NCI-H2029 (cell line): ENCODE results near the gene FHIT.

Experiments used
- DNase-seq: peaks from one replicate; lab custom pipeline; 2025; lab: John Stamatoyannopoulos, UW

The FHIT gene

GRCh38 chr3:60281970-60282369 lies 969.3 kb downstream of the FHIT start:
- DNase-seq: no peak

GRCh38 chr3:60277361-60277800 lies 973.9 kb downstream of the FHIT start:
- no peak for DNase-seq

GRCh38 chr3:60276615-60277014 lies 974.6 kb downstream of the FHIT start:
- DNase-seq: no peak

- DNase-seq: no peak
Observed at GRCh38 chr3:60274646-60275045, 976.6 kb downstream of the FHIT start.

- DNase-seq: no peak
Observed at GRCh38 chr3:60274098-60274497, 977.2 kb downstream of the FHIT start.

GRCh38 chr3:60269829-60270266 lies 981.4 kb downstream of the FHIT start:
- DNase-seq: no peak

GRCh38 chr3:60269377-60269776 lies 981.9 kb downstream of the FHIT start:
- DNase-seq: no peak

GRCh38 chr3:60268123-60268522 lies 983.1 kb downstream of the FHIT start:
- DNase-seq: no peak

- no peak for DNase-seq
Observed at GRCh38 chr3:60266444-60266843, 984.8 kb downstream of the FHIT start.

GRCh38 chr3:60263191-60263590 lies 988.1 kb downstream of the FHIT start:
- DNase-seq: no peak

GRCh38 chr3:60262546-60262945 lies 988.7 kb downstream of the FHIT start:
- no peak for DNase-seq

GRCh38 chr3:60260546-60260945 lies 990.7 kb downstream of the FHIT start:
- DNase-seq: no peak

GRCh38 chr3:60250810-60251209 lies 1000.4 kb downstream of the FHIT start:
- DNase-seq: peak; percentile 8

- no peak for DNase-seq
Observed at GRCh38 chr3:60250206-60250605, 1001.0 kb downstream of the FHIT start.

GRCh38 chr3:60246361-60246760 lies 1004.9 kb downstream of the FHIT start:
- DNase-seq: peak; percentile 32

GRCh38 chr3:60243456-60243855 lies 1007.8 kb downstream of the FHIT start:
- no peak for DNase-seq

- DNase-seq: peak; percentile 41
Observed at GRCh38 chr3:60240492-60240891, 1010.8 kb downstream of the FHIT start.

GRCh38 chr3:60238550-60238949 lies 1012.7 kb downstream of the FHIT start:
- DNase-seq: no peak

- no peak for DNase-seq
Observed at GRCh38 chr3:60229502-60229901, 1021.8 kb downstream of the FHIT start.

- DNase-seq: no peak
Observed at GRCh38 chr3:60228823-60229222, 1022.4 kb downstream of the FHIT start.

GRCh38 chr3:60226912-60227311 lies 1024.3 kb downstream of the FHIT start:
- DNase-seq: peak; percentile 21

- DNase-seq: no peak
Observed at GRCh38 chr3:60225848-60226247, 1025.4 kb downstream of the FHIT start.

- DNase-seq: no peak
Observed at GRCh38 chr3:60220768-60221167, 1030.5 kb downstream of the FHIT start.

GRCh38 chr3:60219501-60219900 lies 1031.8 kb downstream of the FHIT start:
- no peak for DNase-seq
